Stimulated activated naive CD8-positive, alpha-beta T cell treated with anti-CD3 and anti-CD28 coated beads, Interleukin-15, amount 100 ng/mL, for 72 hours (primary cell): ENCODE measurements around the gene C20orf173.
"Not testable (repeated sequence)": the region's sequence is repeated elsewhere in the genome, so short reads cannot be mapped to it uniquely, and the experiment has no call there.

Experiments used
- ATAC-seq: fragments of 150-1000 bp; cut with Tn5 transposase; 2 replicates; pipeline ENCODE4 v1.10.0; 2021; ENCODE audit warnings: mild to moderate bottlenecking, moderate library complexity
- DNase-seq, 2 donors: peaks; one replicate each; pipeline ENCODE4 v3.0.0; 2021 to 2022
- H3K27ac Mint-ChIP-seq, 2 donors: one replicate each; pipeline ENCODE4 v1.8.0; 2022; ENCODE audit warnings: mild to moderate bottlenecking in 2 of 2, mixed read lengths in 2 of 2, moderate library complexity in 2 of 2
- H3K27me3 Mint-ChIP-seq: one replicate; pipeline ENCODE4 v1.8.0; 2022; ENCODE audit warnings: mixed read lengths
- H3K4me1 Mint-ChIP-seq: one replicate; pipeline ENCODE4 v1.8.0; 2022; ENCODE audit warnings: mild to moderate bottlenecking, mixed read lengths
- H3K4me3 Mint-ChIP-seq, 2 donors: one replicate each; pipeline ENCODE4 v1.8.0; 2022; ENCODE audit warnings: mild to moderate bottlenecking in 2 of 2, mixed read lengths in 2 of 2, moderate library complexity in 1 of 2
- H3K9me3 Mint-ChIP-seq, 2 donors: one replicate each; pipeline ENCODE4 v1.8.0; 2022; ENCODE audit warnings: mixed read lengths in 2 of 2

Gene C20orf173

DNA sequence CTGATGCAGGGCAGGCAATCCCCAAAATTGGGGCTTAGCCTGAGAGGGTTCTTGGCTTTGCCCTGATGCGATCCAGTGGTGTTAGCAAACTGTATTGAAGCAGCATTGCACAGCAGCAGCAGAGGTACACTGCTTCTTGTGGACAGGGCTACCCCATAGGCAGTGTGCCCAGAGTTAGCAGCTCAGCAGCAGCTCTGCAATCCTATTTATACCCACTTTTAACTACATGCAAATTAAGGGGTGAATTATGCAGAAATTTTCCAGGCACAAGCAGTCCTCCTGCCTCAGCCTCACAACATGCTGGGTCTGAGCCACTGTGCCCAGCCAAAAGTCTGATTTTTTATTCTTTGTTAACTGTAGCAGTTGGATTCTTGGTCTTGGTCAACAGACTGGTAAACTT, 3.8 kb downstream of the C20orf173 start:
- no peaks in the 10 kb centered on the region for H3K27me3 Mint-ChIP-seq
- H3K27ac Mint-ChIP-seq: no peak overlapping the region
- DNase-seq (no peak), ATAC-seq (no peak)
- no peak overlapping the region for H3K4me3 Mint-ChIP-seq
- no peaks in the 10 kb centered on the region for H3K4me1 Mint-ChIP-seq
- H3K9me3 Mint-ChIP-seq: no peaks in the 10 kb centered on the region

DNA sequence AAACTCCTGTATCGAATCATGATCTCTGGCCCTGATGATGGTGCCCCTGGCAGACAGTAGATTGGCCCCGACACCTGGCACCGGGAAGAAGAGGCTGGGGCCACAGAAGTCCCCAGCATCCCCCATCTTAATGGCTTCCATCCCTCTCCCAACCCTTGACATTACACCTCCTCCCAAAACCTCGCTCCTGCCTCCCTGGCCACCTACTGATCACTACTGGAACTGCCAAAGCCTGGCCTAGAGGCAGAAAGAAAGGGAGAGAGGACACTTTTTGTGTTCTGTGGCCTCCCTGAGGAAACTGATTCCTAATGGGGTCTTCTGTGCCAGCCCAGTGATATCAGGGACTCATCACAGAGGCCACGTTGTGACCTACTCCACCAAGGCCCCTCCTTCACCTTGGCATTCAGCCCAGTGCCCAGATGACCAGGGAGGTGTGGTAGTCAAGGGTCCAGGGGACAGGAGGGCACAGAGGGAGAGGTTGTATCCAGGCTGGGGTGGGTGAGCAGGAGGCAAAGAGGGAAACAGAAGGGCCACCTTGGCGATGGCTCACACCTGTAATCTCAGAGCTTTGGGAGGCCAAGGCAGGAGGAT, 6.1 kb downstream of the C20orf173 start:
- ATAC-seq: peak; percentile 45
- H3K27ac Mint-ChIP-seq: no peak overlapping the region
- H3K4me1 Mint-ChIP-seq: no peaks in the 10 kb centered on the region
- no peaks in the 10 kb centered on the region for H3K9me3 Mint-ChIP-seq
- no peak for DNase-seq
- no peaks in the 10 kb centered on the region for H3K27me3 Mint-ChIP-seq
- H3K4me3 Mint-ChIP-seq: no peak overlapping the region

DNA sequence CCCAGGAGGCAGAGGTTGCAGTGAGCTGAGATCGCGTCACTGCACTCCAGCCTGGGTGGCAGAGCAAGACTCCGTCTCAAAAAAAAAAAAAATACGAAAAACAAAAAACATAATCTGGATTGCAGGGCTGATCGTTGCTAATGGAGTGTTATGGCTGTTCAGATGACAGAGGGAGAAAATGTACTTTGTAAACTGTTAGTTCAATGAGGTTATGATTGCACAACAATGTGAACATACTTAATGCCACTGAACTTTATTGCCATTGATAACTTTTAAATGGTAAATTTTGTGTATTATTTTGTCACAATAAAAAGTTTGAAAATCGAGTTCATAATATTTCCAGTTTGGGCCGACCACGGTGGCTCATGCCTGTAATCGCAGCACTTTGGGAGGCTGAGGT, 10.5 kb downstream of the C20orf173 start:
- Mint-ChIP-seq H3K4me1 (no peaks in the 10 kb centered on the region), H3K27ac (no peak overlapping the region), H3K27me3 (no peaks in the 10 kb centered on the region), H3K4me3 (no peak overlapping the region), H3K9me3 (no peaks in the 10 kb centered on the region)
- ATAC-seq (no peak), DNase-seq (no peak)

DNA sequence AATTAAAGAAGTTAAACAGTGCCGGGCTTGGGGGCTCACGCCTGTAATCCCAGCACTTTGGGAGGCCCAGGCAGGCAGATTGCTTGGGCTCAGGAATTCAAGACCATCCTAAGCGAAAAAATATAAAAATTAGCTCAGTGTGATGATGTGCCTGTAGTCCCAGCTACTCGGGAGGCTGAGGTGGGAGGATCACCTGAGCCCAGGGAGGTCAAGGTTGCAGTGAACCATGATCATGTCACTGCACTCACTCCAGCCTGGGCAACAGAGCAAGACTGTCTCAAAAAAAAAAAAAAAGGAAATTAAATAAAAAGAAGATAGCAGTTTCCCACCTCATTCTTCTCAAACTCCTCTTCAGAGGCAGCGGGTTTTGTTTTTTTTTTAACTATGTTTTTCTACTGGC, 11.7 kb downstream of the C20orf173 start:
- H3K4me1 Mint-ChIP-seq, H3K9me3 Mint-ChIP-seq, ATAC-seq, H3K27ac Mint-ChIP-seq, H3K4me3 Mint-ChIP-seq, DNase-seq, H3K27me3 Mint-ChIP-seq: not testable (repeated sequence)

DNA sequence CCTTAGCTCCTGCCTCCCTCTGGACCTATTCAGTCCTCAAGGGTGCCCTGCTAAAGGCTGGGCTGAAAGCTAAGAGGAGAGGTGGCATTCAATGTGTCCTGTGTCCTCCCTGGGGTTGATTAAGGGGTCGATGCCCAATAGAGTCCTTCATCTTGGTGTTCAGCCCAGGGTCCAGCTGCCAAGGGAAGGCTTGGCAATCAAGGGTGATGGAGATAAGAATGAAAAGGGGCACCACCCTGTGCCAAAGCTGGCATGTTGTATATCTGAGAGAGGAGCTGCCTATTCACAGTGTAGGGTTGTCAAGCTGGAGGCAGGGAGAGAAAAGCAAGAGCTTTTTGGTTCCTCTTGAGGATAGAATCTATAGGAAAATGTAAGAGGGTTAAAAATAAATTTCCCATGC, 12.3 kb downstream of the C20orf173 start:
- Mint-ChIP-seq H3K27ac (no peak overlapping the region), H3K4me1 (no peaks in the 10 kb centered on the region), H3K27me3 (no peaks in the 10 kb centered on the region), H3K9me3 (no peaks in the 10 kb centered on the region), H3K4me3 (no peak overlapping the region)
- DNase-seq (no peak), ATAC-seq (no peak)

DNA sequence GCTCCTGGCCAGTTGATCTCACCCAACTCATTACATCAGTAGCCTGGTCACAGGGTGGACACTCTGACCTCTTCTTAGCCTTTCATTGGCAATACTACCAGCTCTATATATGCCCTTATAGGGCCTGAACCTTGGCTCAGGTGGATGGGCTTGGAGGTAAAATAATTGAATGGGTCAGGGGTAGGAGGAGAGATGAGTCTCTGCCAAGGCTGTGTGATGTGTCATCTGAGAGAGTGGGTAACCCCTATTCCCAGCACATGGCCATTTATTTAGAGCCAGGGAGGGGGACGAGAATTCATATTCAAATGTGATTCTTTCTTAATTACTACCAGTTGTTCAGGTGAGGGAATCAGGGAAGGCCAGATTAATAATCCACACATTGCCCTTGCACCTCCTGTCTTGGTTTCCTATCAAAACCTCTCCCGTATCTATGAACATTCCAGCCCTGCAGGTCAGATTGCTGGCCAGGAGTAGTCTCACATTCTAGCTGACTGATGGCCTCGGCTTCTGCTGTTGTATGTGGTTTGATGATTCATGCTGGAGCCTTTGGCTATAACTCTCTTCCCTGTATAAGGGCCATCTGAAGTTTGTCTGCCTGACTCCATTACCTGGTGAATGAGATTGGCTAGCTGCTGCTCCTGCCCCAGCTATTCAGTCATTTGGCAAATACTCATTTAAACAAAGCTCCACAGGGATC, 13.4 kb downstream of the C20orf173 start:
- Mint-ChIP-seq H3K4me1 (no peaks in the 10 kb centered on the region), H3K4me3 (no peak overlapping the region), H3K27ac (peak overlapping the region in 1 of 2 donors; percentile 10), H3K27me3 (no peaks in the 10 kb centered on the region), H3K9me3 (no peaks in the 10 kb centered on the region)
- DNase-seq (no peak), ATAC-seq (peak; percentile 23)

DNA sequence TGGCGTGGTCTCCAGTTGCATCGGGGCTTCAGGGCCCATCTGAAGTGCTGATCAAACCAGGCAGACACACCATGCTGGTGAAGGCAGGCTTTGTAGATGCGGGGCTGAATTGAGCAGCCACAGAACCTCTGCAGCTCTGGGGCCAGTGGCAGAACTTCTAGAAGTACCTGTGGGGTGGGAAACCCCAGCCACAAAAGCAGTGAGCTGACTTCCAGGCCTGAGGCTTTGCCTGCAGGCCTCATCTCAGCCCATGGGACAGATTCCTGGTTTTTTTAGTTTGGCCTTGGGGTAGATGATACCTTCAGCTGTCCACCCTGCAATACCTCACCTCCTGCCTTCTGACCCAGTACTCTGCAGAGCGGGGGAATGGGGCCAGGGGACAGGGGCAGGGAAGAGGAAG, 14.1 kb downstream of the C20orf173 start:
- Mint-ChIP-seq H3K9me3 (no peaks in the 10 kb centered on the region), H3K27ac (no peak overlapping the region), H3K4me1 (no peaks in the 10 kb centered on the region), H3K27me3 (no peaks in the 10 kb centered on the region), H3K4me3 (no peak overlapping the region)
- ATAC-seq: peak; percentile 18
- DNase-seq: no peak

DNA sequence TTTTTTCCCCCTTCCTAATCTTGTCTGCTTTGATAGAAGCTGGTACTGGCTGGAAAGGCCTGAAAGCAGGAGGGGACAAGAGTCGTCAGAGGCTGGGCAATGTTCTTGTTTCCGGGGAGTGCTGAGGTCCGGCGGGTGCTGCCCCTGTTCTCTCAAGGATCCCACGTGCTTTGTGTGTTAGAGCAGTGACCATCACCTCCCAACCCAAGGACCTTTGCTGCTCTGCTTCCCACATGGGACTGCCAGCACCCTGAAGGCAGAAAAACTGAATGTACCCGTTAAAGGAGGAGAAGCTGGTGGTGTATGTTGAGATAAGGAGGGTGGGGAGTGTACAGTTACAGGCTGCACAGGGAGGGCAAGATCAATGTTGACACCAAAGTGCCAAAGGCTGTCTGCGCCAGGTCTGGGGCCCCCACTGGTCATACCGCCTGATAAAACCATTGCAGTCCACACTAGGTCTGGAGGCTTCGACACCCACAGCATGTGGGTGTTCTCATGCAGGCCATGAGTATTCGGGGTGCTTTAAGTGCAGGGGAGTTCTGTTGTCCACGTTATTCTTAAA, 15.0 kb downstream of the C20orf173 start:
- ATAC-seq (no peak), DNase-seq (no peak)
- no peaks in the 10 kb centered on the region for H3K4me1 Mint-ChIP-seq
- no peak overlapping the region for H3K4me3 Mint-ChIP-seq
- H3K27me3 Mint-ChIP-seq: no peaks in the 10 kb centered on the region
- H3K9me3 Mint-ChIP-seq: no peaks in the 10 kb centered on the region
- H3K27ac Mint-ChIP-seq: peak overlapping the region in 1 of 2 donors; percentile 31

DNA sequence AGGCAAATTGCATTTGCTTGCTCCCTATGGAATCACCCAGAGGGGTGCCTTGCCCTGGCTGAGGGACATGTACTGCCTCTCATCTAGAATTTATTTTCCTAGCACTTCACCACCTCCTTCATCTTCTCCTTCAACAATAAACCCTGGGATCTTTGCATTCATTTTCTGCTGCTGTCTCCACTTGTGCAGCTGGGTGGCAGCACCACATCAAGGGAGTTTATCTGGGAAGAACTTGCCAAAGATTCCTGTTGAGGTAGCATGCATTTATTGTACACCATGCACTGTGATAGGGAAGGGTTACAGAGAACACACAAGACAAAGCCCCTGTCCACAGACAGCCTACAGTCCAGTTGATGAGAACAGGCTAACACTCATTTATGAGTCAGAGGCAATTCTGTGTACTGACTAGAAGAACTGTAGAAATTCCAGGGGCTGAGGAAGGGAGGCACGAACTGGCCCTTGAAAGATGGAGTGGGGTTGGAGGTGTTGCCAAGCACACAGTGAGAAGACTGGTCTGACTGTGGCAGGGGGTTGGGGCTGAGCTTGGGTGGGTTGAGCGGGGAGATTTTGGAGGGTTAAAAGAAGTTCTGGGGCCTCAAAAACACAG, 17.5 kb downstream of the C20orf173 start:
- H3K27ac Mint-ChIP-seq: peak overlapping the region in 1 of 2 donors; percentile 45
- no peaks in the 10 kb centered on the region for H3K27me3 Mint-ChIP-seq
- H3K4me1 Mint-ChIP-seq: peaks cover 6% of the 10 kb centered on the region
- H3K9me3 Mint-ChIP-seq: no peaks in the 10 kb centered on the region
- no peak for DNase-seq
- no peak overlapping the region for H3K4me3 Mint-ChIP-seq
- ATAC-seq: no peak

DNA sequence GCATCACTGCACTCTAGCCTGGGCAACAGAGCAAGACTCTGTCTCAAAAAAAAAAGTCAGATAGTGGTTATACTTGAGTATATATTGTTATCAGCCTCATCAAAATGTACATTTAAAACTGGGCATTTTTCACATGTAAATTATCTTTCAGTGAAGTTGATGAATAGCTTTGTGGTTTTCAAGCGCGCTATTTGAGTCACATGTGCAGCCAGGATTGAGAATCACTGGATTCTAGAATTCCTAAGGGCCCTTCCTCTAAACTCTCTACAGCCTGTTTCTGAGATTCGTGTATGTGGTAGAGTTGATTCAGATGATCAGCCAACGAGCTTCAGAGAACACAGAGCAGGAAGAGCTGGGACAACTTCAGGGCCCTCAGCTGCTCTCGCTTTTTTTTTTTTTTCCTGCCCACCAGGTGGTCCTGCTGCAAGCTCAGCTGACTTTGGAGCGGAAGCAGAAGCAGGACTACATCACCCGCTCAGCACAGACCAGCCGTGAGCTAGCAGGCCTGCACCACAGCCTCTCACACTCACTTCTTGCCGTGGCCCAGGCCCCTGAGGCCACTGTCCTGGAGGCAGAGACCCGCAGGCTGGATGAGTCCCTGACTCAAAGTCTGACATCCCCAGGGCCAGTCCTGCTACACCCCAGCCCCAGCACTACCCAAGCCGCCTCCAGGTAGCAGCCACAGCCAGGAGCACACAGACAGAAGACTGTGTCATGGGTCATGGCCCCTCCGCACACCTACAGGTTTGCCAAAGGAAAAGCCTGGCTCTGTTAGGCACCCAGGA, 18.3 kb downstream of the C20orf173 start:
- Mint-ChIP-seq H3K27ac (no peak overlapping the region), H3K4me3 (no peak overlapping the region), H3K27me3 (no peaks in the 10 kb centered on the region), H3K9me3 (no peaks in the 10 kb centered on the region), H3K4me1 (peaks cover 13% of the 10 kb centered on the region)
- DNase-seq (no peak), ATAC-seq (no peak)

DNA sequence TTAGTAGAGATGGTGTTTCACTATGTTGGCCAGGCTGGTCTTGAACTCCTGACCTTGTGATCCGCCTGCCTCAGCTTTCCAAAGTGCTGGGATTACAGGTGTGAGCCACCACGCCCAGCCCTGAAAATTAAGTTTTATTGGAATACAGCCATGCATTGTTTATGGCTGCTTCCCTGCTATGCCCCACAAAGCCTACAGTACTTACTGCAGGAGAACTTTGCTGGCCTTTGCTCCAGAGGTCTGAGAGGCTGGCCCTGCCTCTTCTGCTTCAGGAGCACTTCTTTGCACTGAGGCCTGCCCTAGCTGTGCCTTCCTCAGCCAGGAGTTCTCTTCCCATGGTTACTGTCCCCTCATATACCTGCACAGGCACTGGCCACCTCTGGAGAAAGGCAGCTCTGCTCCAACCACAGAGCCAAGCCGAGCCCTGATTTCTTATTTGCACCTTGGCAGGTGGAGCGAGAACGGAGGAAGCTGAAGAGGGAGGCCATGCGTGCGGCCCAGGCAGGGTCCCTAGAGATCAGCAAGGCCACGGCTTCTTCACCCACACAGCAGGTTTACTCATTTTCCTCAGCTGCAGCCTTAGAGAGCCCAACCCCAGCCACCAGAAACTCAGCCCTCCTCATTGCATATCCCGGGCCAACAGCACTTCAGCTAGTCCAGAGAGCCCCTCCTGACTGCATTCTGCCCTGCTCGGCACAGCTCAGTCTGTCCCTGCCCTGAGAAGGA, 20.8 kb downstream of the C20orf173 start:
- no peak for ATAC-seq
- no peak overlapping the region for H3K4me3 Mint-ChIP-seq

DNA sequence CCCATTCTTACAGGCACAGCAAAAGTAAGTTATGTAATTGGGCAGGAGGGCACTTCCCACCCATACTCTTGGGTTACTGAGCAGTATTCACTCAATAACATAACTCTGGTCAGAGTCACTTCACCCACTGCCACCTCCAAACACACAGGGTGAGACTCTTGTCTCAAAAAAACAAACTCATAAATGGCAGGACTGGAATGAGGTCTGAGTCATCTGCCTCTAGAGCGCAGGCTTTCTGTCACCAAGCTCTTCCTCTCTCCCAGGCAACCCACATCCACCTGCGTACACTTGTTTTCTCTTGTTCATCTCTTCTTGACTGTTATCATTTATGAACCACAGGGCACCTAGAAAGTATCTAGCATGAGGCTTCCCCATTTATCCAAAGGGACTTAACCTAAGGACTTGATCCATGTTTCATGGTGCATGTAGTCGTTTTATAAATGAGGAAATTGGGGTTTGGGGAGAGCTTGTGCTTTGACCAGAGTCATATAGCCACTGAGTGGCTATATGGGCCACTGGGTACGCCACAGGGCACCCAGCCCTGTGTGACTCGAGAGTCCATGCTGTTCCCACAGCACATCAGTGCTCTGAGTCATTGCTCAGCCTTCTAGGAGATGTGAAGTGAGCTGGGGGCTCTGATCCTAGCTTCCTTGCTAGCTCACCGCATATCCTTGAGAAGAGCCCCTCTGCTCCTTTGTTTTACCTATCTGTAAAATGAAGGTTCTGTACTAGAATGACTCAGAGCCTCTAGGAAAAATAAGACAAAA, 22.4 kb downstream of the C20orf173 start:
- DNase-seq: no peak
- no peaks in the 10 kb centered on the region for H3K9me3 Mint-ChIP-seq
- H3K4me1 Mint-ChIP-seq: peaks cover 49% of the 10 kb centered on the region
- H3K27me3 Mint-ChIP-seq: no peaks in the 10 kb centered on the region
- peak; percentile 68 for ATAC-seq
- H3K4me3 Mint-ChIP-seq: no peak overlapping the region
- H3K27ac Mint-ChIP-seq: peak overlapping the region; percentile 78 to 85

More for the DNA sequence above, 20.8 kb downstream of the C20orf173 start:
- Mint-ChIP-seq H3K4me1 (peaks cover 35% of the 10 kb centered on the region), H3K9me3 (no peaks in the 10 kb centered on the region), H3K27ac (no peak overlapping the region), H3K27me3 (no peaks in the 10 kb centered on the region)
- no peak for DNase-seq

DNA sequence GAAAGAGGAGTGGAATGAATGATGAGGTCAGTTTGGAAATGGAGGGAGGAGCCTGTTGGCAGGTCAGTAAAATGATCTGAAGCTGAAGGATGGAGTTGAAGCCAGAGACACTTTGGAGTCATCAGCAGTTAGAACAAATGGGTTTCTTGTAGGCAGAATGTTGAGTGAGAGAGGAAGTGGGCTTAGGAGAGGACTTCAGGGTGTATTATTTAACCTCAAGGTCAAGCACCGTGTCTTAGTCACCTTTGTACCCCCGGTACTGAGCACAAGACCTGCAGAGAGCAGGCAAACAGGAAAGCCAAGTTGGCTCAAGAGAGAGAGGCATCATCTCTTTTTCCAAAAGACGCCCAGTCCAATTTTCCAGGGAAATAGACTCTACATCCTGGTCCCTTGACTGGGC, 23.3 kb downstream of the C20orf173 start:
- DNase-seq (no peak), ATAC-seq (peak; percentile 40)
- peaks cover 50% of the 10 kb centered on the region for H3K4me1 Mint-ChIP-seq
- no peaks in the 10 kb centered on the region for H3K27me3 Mint-ChIP-seq
- H3K27ac Mint-ChIP-seq: peak overlapping the region in 1 of 2 donors; percentile 60
- no peaks in the 10 kb centered on the region for H3K9me3 Mint-ChIP-seq
- no peak overlapping the region for H3K4me3 Mint-ChIP-seq

DNA sequence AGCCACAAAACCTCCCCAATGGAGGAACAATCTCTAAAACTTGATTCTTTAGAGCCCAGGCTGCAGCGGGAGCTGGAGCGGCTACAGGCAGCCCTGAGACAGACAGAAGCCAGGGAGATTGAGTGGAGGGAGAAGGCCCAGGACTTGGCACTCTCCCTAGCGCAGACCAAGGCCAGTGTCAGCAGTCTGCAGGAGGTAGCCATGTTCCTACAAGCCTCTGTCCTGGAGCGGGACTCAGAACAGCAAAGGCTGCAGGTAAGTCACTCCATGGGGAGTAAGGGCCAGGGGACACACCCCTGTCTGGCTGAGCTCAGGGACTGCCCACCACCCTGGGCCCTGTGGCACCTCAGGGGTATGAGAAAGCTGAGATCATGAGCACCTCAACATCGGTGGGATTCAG, 24.7 kb downstream of the C20orf173 start:
- DNase-seq (no peak), ATAC-seq (no peak)
- Mint-ChIP-seq H3K4me3 (no peak overlapping the region), H3K9me3 (no peaks in the 10 kb centered on the region), H3K27ac (peak overlapping the region in 1 of 2 donors; percentile 61), H3K4me1 (peaks cover 50% of the 10 kb centered on the region), H3K27me3 (no peaks in the 10 kb centered on the region)
